ENCODE results near the gene PRICKLE1.
"Not testable (repeated sequence)": the region's sequence is repeated elsewhere in the genome, so short reads cannot be mapped to it uniquely, and the experiment has no call there.

PRICKLE1 gene

DNA sequence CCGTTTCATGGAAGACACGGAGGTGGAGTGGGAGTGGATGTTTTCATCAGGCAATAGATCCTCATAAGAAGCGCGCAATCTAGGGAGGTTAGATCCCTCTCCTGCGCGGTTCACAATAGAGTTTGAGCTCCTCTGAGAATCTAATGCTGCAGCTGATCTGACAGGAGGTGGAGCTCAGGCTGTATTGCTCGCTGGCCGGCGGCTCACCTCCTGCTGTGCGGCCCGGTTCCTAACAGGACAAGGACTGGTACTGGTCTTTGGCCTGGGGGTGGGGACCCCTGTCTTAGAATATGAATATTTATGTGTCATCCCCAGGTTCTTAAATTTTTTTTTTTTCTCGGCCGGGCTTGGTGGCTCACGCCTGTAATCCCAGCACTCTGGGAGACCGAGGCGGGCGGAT is 36.7 kb downstream of the PRICKLE1 start:
- no peak for DNase-seq

DNA sequence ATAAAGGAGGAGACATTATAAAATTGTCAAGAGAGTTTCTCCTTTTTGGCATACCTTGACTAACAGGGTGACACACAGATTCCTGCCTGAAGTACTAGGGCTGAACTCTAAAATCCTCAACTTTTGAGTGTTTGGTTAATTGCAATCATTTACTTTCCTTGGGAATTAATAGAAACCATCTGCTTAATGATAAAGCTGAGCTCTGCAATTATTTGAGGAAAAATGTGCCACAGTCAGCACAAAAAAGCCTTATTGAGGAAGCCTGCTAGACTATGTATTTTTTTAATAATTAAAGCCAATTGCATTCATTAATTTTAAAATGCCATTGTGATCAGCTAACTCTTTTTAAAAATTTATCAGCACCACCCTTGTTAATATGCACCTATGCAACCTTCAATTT is 38.7 kb downstream of the PRICKLE1 start:
- DNase-seq = no peak

DNA sequence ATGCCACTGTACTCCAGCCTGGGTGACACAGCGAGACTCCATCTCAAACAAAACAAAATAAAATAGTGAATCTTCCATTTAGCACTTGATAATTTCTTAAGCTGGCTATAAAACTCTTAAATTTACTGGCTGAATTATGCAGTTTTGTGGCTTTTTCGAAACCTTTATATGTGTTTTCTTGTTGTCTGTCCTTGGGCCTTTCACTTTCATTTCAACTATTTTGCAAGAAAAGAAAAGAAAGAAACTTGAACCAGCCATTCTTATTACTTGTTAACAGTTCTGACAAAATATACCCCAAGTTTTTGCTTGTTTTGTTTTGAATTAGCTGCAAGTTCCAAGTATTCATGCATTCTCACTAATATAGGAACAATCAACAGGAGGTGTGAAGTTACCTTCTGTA is 42.8 kb downstream of the PRICKLE1 start:
- no peak for DNase-seq

DNA sequence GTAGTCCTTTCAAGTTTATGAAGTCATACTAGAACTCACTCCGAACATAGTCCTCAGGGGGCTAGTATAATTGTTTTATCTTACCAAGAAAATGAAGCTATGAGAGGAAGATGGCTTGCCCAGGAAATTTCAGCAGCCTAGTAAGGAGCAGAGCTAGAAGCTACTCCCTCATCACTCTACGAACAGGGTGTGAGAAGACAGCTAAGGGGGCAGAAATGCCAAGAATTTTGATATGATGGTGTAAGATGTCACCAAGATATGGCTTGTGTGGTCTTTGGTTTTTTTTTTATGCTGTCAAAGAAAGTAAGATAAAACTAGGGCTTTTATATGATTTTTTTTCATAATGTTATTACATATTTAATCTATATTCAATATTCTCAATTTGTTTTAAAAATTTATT is 47.6 kb downstream of the PRICKLE1 start:
- DNase-seq = no peak

DNA sequence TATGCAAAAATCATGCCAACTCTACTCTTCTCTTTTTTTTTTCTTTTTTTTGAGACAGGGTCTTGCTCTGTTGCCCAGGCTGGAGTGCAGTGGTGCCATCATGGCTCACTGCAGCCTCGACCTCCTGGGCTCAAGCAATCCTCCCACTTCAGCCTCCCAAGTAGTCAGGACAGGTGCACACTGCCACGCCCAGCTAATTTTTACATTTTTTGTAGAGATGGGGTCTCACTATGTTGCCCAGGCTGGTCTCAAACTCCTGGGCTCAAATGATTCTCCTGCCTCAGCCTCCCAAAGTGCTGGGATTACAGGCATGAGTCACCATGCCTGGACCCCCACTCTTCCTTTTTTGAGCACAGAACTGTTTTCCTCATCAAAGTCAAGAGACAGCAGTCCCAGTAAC is 48.2 kb downstream of the PRICKLE1 start:
- not testable (repeated sequence) for DNase-seq

DNA sequence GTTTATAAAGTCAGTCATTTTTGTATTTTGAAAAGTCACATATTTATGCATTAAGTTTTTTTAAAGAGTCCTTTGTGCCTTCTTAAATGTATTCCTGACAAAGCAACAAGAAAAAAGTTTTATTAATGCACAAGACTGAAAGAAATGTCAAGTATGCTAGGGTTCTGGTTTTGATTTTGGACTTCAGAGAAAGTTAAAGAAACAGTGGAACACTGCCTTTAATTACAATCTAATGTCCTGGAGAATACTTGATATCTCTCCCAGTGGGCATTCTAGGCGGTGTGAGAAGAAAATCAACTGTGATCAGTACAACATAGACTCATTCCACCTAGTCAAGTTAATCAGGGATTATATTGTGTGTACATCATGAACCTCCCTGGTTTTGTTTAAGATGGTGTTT is 49.9 kb downstream of the PRICKLE1 start:
- no peak for DNase-seq

DNA sequence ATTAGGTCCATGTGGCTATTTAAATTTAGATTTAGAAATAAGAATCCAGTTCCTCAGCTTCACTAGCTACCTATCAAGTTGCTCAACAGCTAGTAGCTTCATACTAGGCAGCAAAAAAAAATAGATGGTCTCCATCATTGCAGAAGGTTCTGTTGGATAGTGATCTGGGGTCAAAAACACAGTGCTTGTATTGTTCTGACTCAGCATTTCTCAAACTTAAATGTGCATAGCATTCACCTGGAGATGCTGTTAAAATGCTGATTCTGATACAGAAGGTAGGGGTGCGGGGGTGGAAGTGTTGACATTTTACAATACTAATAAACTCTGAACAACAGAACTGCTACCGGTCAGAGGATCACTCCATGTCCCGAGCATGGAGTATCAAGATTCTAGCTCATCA is 51.3 kb downstream of the PRICKLE1 start:
- DNase-seq = no peak

DNA sequence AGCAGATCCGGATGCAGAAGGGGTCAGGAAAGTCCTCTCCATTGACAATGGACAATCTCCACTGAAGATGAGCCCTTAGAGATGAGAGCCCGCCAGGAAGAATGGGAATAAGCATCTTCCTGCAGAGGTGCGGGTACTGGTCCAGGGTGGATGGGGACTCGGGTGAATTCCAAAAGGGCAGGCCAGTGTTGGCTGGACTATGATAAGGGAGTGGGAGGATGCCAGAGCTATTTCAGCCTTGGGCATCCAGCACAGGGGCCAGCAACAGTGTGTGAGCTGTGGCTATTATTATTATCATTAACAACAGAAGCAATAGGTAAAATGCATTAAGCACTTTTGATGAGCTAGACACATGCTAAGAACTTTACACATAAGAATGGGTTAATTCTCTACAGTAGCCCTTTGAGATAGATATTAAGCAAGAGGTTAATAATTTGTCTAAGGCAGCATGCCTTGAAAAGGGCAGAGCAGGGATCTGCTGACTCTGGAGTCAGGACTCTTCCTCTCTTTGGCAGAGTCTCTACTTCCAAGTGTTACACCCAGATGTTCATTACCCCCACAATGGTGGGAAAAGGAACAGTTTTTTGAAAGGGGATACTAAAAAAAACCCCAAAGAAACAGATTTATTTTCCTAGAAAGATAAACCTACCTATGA is 55.2 kb downstream of the PRICKLE1 start:
- DNase-seq = no peak

DNA sequence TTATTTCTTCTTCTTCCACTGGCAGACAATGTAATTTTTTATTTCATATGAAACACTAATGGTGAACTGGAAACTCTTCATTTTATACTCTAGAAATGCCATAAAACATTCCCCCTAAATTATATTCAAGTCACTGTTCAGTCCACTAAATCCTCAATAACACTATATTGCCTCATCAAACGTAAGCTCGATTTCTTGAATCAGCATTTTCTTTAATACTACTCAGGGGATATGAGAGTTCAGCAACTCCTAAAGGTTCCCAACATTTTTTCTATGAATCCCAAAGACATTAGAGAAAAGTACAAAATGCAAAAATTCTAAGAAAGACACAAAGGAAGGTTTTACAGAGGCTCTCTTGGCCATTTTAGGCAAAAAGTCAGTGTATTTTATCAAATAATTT is 59.3 kb downstream of the PRICKLE1 start:
- no peak for DNase-seq

DNA sequence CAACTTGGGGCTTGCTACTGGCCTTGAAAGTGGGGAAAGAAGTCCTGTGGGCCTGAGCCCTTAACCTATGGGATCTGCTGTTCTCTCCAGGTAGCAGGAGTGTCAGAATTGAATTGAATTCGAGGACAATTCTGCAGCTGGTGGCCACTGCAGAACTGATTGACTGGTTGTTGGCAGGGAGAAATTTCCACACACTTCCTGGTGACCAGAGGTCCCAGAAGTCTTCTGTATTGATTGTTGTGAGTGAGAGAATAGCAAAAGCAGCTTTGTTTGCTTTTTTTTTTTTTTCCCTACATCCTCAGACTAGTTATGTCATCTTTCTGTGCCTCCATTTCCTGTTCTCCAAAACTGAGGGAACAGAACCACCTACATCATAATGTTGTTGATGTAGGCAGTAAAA is 64.1 kb downstream of the PRICKLE1 start:
- no peak for DNase-seq

DNA sequence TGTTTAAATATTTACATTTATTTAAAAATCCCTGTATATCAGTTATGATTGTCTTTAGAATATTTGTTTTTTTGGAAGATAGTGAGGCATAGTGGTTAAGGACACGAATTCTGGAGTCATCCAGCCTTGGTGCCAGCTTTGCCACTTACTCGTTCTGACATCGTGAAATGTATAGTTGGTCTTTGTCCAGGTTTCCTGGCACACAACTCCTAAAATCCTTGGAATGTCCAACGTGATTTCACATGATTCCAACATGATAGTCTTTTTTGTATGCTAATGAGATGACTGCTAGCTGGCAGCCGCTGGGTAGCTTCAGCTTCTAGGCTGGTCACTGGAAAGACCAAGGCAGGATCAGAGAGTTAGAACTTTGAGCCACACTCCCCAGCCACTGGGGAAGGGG is 64.8 kb downstream of the PRICKLE1 start:
- no peak for DNase-seq

DNA sequence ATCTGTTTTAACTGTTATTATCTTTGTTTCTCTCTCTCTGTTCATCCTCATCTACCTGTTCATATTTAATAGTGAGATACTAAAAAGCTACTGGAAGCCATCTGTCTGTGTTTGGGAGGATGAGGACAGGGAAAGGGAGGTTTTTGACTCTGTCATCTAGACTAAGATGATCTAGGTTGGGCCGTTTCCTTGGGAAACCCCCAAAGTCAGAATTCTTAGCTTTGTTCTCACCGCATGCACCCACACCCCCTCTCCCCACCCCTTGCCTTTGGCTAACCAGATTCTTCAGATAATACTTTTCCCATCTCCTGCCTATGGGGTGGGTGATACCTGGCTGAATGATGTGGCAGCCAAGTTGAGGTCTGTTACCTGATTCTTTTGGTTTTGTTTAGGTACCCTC is 73.0 kb downstream of the PRICKLE1 start:
- DNase-seq = no peak

DNA sequence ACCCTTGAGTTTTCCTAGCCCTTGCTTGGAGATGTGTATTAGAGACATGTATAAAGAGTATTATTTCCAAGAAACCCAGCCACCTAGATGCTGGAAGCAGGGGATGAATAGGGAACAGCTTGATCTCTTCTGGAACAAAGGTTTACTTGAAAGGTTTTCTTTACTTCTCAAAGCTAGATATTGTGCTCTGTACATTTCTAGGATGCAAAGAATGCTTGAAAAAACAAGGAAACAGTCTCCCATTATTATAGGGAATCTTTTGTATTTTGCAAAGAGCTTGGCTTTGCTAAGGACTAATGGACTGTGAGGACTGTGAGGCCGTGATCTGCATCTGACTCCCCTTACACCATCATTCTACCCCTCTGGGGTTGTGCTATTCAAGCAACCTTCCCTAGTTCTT is 77.9 kb downstream of the PRICKLE1 start:
- DNase-seq = no peak

DNA sequence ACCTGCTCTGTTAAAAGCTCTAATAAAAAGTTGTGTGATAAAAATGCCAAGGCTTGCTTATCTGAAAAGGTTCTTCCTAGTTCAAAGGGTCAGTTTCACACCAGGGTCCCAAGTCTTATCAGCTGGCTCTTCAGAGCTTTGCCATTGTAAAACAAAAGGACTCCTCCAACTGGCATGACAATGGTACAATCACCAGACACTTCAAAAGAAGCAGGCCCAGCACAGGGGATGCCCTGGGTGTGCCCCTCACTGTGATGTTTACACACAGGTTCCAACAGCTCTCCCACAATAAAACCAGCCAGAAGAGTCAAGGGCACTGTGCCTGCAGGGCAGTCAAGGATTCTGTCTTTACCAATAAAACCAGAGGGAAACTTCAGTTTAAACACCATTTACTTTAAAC is 78.7 kb downstream of the PRICKLE1 start:
- no peak for DNase-seq

DNA sequence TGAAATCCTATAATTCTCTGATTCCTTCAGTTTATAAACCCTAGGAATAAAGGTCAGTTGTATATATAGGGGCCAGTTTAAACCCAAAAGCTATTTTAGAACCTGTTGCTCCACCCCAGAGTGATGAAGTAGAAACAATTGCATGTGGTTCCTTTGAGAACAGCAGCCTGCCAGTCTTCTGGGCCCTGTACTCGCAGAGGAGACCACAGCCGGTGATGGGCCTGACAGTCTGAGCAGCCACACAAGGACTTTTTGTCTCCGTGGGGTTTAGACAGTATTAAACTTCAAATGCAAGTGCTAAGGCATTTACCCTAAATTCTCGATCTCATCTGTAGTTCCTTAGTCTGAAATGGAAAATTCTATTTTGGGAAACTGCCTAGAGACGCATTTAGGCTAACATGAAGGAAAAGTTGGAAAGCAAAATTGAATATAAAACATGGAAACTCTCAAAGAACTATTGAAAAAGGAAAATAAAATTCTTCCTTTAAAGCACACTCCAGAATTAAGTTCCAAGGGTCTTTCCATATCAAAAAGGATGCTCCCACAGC is 80.6 kb downstream of the PRICKLE1 start:
- no peak for DNase-seq

DNA sequence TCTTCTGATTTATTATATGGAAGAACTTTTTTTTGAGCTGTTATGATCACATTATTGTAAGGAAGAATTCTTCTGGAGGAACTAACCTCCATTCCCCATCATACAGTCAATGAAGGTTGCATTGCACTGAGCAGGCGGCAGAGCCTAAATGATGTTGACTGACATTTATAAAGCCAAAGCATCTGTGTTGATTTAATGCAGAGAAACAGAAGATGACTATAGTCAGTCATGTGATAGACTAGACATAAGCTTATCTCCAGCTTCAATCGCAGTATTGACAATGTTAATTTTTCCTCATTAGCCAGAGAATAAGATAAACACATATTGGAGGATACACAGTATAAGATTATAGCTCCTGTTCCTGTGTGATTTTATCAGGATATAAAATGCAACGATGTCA is 82.0 kb downstream of the PRICKLE1 start:
- no peak for DNase-seq

DNA sequence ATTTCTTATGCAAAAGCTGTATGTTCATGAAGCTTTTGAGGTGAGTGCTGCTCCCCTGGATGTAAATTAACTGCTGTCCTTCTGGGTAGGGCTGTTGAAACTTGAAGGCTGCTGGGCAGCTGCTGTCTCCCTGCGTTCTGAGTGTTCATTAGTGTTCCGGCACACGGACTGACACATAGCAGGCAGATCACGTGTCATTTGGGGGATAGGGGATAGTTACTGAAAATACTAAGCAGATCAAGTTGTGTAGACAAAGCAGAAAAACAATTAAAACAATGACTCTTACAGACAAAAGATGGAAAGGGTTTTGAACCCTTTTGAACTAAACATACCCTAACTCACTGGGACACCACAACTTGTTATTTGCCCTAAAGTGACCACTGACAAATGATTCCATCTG is 82.5 kb downstream of the PRICKLE1 start:
- DNase-seq = no peak

DNA sequence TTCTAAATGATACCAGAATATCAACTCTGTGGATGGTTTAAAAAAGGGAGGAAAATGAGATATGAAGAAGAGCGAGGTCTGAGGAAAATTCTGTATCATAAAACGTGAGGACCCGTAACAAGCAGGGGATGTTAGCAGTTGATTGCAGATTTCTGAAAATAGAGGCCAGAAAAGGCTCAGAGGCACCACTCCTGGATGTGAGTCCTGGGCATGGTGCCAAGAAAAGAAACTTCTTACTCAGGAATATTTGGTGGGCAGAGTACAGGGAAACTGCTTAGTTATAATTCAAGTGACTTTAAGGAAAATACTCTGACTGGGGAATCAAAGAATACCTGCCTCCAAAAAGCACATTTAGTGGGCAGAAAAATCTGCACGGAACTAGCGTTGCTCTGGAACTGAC is 85.5 kb downstream of the PRICKLE1 start:
- DNase-seq = no peak

DNA sequence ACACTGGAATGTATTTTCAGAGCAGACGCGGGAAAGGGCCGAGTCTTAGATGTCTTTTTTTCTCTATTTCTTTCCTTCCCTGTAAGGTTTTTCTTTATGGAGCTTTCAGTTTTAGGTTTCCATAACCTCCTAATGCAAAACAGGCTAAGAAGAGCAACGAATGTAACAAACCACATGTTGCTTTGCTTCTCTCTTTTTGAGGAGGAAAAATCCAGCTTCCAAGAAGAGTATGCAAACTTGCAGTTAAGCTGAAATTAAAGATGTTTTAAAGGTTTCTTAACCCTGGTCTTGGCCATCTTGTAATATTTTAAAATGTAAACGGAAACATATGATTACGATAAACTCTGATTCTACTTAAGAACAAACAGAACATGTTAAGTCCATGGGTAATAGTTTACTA is 86.9 kb downstream of the PRICKLE1 start:
- no peak for DNase-seq

DNA sequence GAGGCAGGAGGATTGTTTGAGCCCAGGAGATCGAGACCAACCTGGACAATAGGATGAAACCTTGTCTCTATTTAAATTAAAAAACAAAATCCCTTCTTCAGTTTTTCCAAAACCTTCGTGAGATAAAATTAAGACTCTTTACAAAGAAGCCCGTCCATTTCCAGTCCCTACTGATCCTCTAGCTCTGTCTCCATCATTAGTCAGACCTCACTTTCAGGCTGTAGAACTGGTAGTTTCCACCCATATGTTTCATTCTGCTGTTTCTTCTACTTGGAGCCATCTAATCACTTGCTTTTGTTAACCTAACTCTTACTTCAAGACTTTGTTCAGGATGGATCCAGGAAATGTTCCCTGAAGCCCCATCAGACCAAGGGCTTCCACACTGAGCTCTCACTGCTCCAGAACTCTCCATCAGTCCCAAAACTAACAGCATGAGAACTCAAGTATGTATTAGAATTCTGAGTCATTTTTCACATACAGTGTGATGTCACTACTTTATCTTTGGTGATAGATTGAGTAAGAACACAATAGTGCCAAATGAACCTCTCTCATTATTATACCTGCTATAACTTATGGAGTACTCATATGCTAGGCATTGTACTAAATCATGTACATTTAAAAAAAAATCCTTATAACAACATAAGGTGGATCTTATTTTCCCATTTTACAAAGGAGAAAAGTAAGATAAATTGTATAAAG is 90.8 kb downstream of the PRICKLE1 start:
- DNase-seq = no peak

DNA sequence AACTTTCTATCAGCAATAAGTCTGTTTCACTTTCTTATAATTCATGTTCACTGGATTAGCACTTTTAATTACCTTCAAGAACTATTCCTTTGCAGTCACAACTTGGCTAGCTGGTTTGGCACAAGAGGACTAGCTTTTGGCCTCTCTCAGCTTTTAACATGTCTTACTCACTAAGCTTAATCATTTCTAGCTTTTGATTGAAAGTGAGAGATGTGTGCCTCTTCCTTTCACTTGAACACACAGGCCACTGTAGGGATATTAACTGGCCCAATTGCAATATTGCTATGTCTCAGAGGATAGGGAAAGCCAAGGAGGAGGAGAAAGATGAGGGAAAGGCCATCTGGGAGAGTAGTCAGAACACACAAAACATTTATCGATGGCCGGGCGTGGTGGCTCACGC is 92.7 kb downstream of the PRICKLE1 start:
- no peak for DNase-seq

DNA sequence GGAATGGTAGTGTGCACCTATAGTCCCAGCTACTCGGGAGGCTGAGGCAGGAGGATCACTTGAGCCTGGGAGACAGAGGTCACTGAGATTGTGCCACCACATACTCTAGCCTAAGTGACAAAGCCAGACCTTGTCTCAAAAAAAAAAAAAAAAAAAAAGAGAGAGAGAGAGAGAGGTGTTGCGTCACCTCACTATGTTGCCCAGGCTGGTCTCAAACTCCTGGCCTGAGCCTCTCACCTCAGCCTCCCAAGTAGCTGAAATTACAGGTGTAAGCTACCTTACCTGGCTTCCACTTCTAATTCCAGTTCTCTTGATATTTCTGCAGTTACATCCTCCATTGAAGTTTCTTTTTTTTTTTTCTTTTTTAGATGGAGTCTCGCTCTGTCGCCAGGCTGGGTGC is 94.3 kb downstream of the PRICKLE1 start:
- DNase-seq = no peak

DNA sequence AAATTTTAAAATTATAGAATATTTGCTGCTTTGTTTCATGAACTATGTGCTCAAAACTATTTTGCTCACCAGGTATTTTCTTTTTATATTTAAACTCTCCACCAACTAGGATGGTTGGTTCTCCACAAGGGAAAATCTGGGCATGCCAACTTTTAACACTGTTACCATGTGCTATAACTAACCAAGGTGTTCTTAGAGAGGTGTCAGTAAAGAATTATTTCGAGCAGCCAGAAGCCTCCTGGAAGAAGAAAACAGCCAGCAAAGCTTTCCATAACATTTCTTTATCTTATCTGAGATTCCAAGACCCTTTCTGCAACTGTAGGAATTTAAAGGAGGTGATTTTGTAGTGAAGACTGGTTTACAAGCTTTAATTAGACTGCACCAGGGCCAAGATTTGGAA is 97.3 kb downstream of the PRICKLE1 start:
- no peak for DNase-seq

DNA sequence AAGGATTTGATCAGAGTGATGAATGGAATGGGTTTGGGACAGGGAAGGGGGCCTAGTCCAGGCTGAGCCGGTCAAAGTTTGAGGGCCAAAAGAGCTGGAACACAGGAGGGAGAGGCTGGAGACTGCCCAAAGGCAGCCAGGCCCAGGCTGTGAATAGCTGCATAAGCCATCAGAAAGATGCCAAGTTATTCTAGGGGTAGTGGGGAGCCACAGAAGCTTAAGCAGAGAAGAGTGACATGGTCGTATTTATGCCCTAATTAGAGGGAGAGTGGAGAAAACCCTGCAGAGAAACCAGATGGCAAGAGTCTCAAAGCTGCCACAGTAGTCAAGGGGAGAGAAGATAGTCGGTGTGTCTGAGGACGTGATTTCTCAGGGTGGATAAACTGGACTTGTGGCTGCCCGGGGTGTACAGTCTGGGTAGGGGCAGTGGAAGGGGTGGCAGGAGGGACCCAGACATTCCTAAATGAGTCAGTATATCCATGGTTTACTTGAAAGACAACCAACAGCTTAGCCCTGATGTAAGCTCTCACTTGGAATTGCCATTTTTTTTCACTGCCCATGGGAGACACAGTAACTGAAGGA is 99.2 kb downstream of the PRICKLE1 start:
- DNase-seq = no peak
